GM12874 (cell line): ENCODE results near the gene SRPK3.

ENCODE experiments used
- CTCF ChIP-seq: IDR thresholded peaks from 2 replicates; pipeline ENCODE4 v1.5.1; 2011; ENCODE audit warnings: low read depth, mild to moderate bottlenecking, control low read depth, low read length, moderate library complexity; ENCODE audit not compliant: insufficient read depth

The SRPK3 gene

GRCh38 chrX:153801669-153802068 is 20.8 kb downstream of the SRPK3 start:
- TF ChIP-seq CTCF, result no peak

GRCh38 chrX:153802513-153803045 is 21.7 kb downstream of the SRPK3 start:
- no peak for TF ChIP-seq CTCF

- TF ChIP-seq CTCF, result no peak
Observed at GRCh38 chrX:153803211-153804099, 22.6 kb downstream of the SRPK3 start.

GRCh38 chrX:153804100-153804595 is 23.3 kb downstream of the SRPK3 start:
- no peak for TF ChIP-seq CTCF

GRCh38 chrX:153804621-153805020 is 23.8 kb downstream of the SRPK3 start:
- TF ChIP-seq CTCF, result no peak

GRCh38 chrX:153805436-153805835 is 24.6 kb downstream of the SRPK3 start:
- TF ChIP-seq CTCF, result no peak

GRCh38 chrX:153806999-153807575 is 26.2 kb downstream of the SRPK3 start:
- no peak for TF ChIP-seq CTCF
